ENCODE results near the gene RFTN2. TPM values are rescaled to one million over a fixed set of nuclear protein-coding genes. Genes with fewer than 3 reads are reported as not detected.

The RFTN2 gene
- total RNA-seq, 4 donors from 2014 or later: 0.80 to 2.6 (median 1.7) TPM; not detected in 1

GRCh38 chr2:197613509-197613987, 61.8 kb downstream of the RFTN2 start:
- H3K36me3 ChIP-seq: no peaks in the 10 kb centered on the region
- in situ Hi-C loops (cut with MboI; ENCODE audit: low pct_ligation_motif_present in 1 of 4, low pct_unique_long_range_greater_than_20kb in 1 of 4, low sequenced_read_pairs in 3 of 4): no loop called here
- intact Hi-C loops (cut with DNase I; ENCODE audit: low total_unique reads): no loop called here
- 0% methylated on average over 1 of the region's 1 CpG; no CpG with 5 or more reads in 1 of the 2 donors for WGBS, 2 donors (ENCODE audit: low coverage in 1 of 2)
- peak overlapping the region in 3 of 4 donors; percentile 34 to 57 (median 38) for H3K27ac ChIP-seq
- no peaks in the 10 kb centered on the region for H3K27me3 ChIP-seq
- DNase-seq: no peak
- no peaks in the 10 kb centered on the region for H3K9me3 ChIP-seq
- peaks cover 0 to 18% (median 6%) of the 10 kb centered on the region in 4 donors for H3K4me1 ChIP-seq
- no peak overlapping the region for H3K4me3 ChIP-seq
- peak in 1 of 3 donors; percentile 20 for TF ChIP-seq POLR2AphosphoS5 (IDR thresholded peaks at IDR 0.05)
- TF ChIP-seq EP300 (IDR thresholded peaks at IDR 0.05; ENCODE audit: low read depth): no peak

GRCh38 chr2:197606180-197606579, 69.2 kb downstream of the RFTN2 start:
- Histone ChIP-seq H3K4me1 (no peaks in the 10 kb centered on the region), H3K27me3 (no peaks in the 10 kb centered on the region), H3K9me3 (no peaks in the 10 kb centered on the region), H3K36me3 (no peaks in the 10 kb centered on the region), H3K27ac (no peak overlapping the region), H3K4me3 (no peak overlapping the region)
- in situ Hi-C loops (cut with MboI; ENCODE audit: low pct_ligation_motif_present in 1 of 4, low pct_unique_long_range_greater_than_20kb in 1 of 4, low sequenced_read_pairs in 3 of 4): no loop called here
- TF ChIP-seq EP300 (IDR thresholded peaks at IDR 0.05; ENCODE audit: low read depth): no peak
- intact Hi-C loops (cut with DNase I; ENCODE audit: low total_unique reads): no loop called here
- DNase-seq: no peak
- WGBS, 2 donors (ENCODE audit: low coverage in 1 of 2): 78 to 79% methylated on average over 2 of the region's 2 CpGs

GRCh38 chr2:197604117-197604860, 71.1 kb downstream of the RFTN2 start:
- Histone ChIP-seq H3K4me3 (no peak overlapping the region), H3K4me1 (no peaks in the 10 kb centered on the region), H3K36me3 (no peaks in the 10 kb centered on the region), H3K27ac (no peak overlapping the region), H3K9me3 (no peaks in the 10 kb centered on the region), H3K27me3 (no peaks in the 10 kb centered on the region)
- TF ChIP-seq POLR2AphosphoS5 (IDR thresholded peaks at IDR 0.05): no peak
- no peak for TF ChIP-seq EP300 (IDR thresholded peaks at IDR 0.05; ENCODE audit: low read depth)
- no peak for TF ChIP-seq POLR2A (IDR thresholded peaks at IDR 0.05)
- no peak for TF ChIP-seq CTCF (IDR thresholded peaks at IDR 0.05)
- intact Hi-C loops (cut with DNase I; ENCODE audit: low total_unique reads): no loop called here
- 17 to 62% methylated on average over 1 of the region's 1 CpG for WGBS, 2 donors (ENCODE audit: low coverage in 1 of 2)
- no peak for DNase-seq
- in situ Hi-C loops (cut with MboI; ENCODE audit: low pct_ligation_motif_present in 1 of 4, low pct_unique_long_range_greater_than_20kb in 1 of 4, low sequenced_read_pairs in 3 of 4): no loop called here

- Histone ChIP-seq H3K27ac (no peak overlapping the region), H3K27me3 (no peaks in the 10 kb centered on the region), H3K9me3 (no peaks in the 10 kb centered on the region), H3K36me3 (no peaks in the 10 kb centered on the region), H3K4me3 (no peak overlapping the region), H3K4me1 (no peaks in the 10 kb centered on the region)
- TF ChIP-seq POLR2A (IDR thresholded peaks at IDR 0.05) (no peak), POLR2AphosphoS5 (IDR thresholded peaks at IDR 0.05) (no peak), EP300 (IDR thresholded peaks at IDR 0.05; ENCODE audit: low read depth) (no peak), CTCF (IDR thresholded peaks at IDR 0.05) (no peak)
- 68 to 70% methylated on average over 2 of the region's 2 CpGs for WGBS, 2 donors (ENCODE audit: low coverage in 1 of 2)
- DNase-seq: no peak
- in situ Hi-C loops (cut with MboI; ENCODE audit: low pct_ligation_motif_present in 1 of 4, low pct_unique_long_range_greater_than_20kb in 1 of 4, low sequenced_read_pairs in 3 of 4) (no loop called here), intact Hi-C loops (cut with DNase I; ENCODE audit: low total_unique reads) (no loop called here)
These were observed 73.7 kb downstream of the RFTN2 start for GRCh38 chr2:197601726-197602125.

DNA sequence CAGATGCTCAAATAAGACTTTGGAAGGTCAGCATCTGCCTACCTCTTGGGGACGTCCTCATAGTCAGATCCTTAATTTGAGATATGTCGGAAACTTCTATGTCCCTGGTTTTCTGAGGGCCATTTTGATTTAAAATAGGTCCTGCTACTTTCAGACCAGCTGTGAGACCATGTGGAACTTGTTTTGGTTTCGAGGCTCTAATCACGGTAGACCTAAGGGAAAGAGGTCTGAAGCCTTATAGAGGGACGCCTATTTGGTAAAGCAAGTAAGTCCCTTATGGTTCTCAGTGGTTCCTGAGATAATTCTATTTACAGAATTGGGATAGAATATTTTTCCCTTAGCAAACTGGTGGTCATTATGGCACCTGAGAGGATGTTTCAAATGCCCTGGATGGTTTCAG, 75.1 kb downstream of the RFTN2 start:
- in situ Hi-C loops (cut with MboI; ENCODE audit: low pct_ligation_motif_present in 1 of 4, low pct_unique_long_range_greater_than_20kb in 1 of 4, low sequenced_read_pairs in 3 of 4): no loop called here
- WGBS, 2 donors (ENCODE audit: low coverage in 1 of 2): 89 to 91% methylated on average over 3 to 5 of the region's 5 CpGs
- TF ChIP-seq POLR2A (IDR thresholded peaks at IDR 0.05) (no peak), POLR2AphosphoS5 (IDR thresholded peaks at IDR 0.05) (no peak), CTCF (IDR thresholded peaks at IDR 0.05) (no peak), EP300 (IDR thresholded peaks at IDR 0.05; ENCODE audit: low read depth) (no peak)

More for the DNA sequence above, 75.1 kb downstream of the RFTN2 start:
- Histone ChIP-seq H3K36me3 (no peaks in the 10 kb centered on the region), H3K4me3 (no peak overlapping the region), H3K4me1 (no peaks in the 10 kb centered on the region), H3K9me3 (no peaks in the 10 kb centered on the region), H3K27ac (no peak overlapping the region), H3K27me3 (no peaks in the 10 kb centered on the region)
- intact Hi-C loops (cut with DNase I; ENCODE audit: low total_unique reads): no loop called here
- no peak for DNase-seq
